ENCODE measurements around the gene KCNQ1. TPM values are rescaled to one million over a fixed set of nuclear protein-coding genes. Genes with fewer than 3 reads are reported as not detected.

The KCNQ1 gene
- polyA plus RNA-seq, 2 donors = 0.31 to 0.52 TPM

- no peak overlapping the region for H3K27ac ChIP-seq (ENCODE audit: low read depth in 2 of 2, low read length in 1 of 2)
- H3K9me3 ChIP-seq (ENCODE audit: control insufficient read depth in 2 of 2, insufficient read depth in 1 of 2, low read depth in 1 of 2, low read length in 1 of 2) = no peaks in the 10 kb centered on the region
- no peaks in the 10 kb centered on the region for H3K36me3 ChIP-seq (ENCODE audit: control insufficient read depth in 2 of 2, insufficient read depth in 2 of 2, low read length in 1 of 2)
- H3K4me3 ChIP-seq (ENCODE audit: low read depth in 1 of 2, low read length in 2 of 2) = no peak overlapping the region
- no peaks in the 10 kb centered on the region for H3K4me1 ChIP-seq (ENCODE audit: control insufficient read depth in 2 of 2, insufficient read depth in 2 of 2, low read length in 1 of 2)
- no peaks in the 10 kb centered on the region for H3K27me3 ChIP-seq (ENCODE audit: control insufficient read depth in 1 of 2, insufficient read depth in 2 of 2, low read length in 2 of 2)
- WGBS, 2 donors = 60 to 74% methylated on average over 9 of the region's 9 CpGs
These were observed 92.3 kb downstream of the KCNQ1 start for GRCh38 chr11:2537010-2537705.

GRCh38 chr11:2537896-2538724 is 93.3 kb downstream of the KCNQ1 start:
- H3K9me3 ChIP-seq (ENCODE audit: control insufficient read depth in 2 of 2, insufficient read depth in 1 of 2, low read depth in 1 of 2, low read length in 1 of 2) = no peaks in the 10 kb centered on the region
- no peak overlapping the region for H3K27ac ChIP-seq (ENCODE audit: low read depth in 2 of 2, low read length in 1 of 2)
- H3K36me3 ChIP-seq (ENCODE audit: control insufficient read depth in 2 of 2, insufficient read depth in 2 of 2, low read length in 1 of 2) = no peaks in the 10 kb centered on the region
- H3K27me3 ChIP-seq (ENCODE audit: control insufficient read depth in 1 of 2, insufficient read depth in 2 of 2, low read length in 2 of 2) = no peaks in the 10 kb centered on the region
- no peak overlapping the region for H3K4me3 ChIP-seq (ENCODE audit: low read depth in 1 of 2, low read length in 2 of 2)
- 84 to 86% methylated on average over 27 of the region's 27 CpGs for WGBS, 2 donors
- H3K4me1 ChIP-seq (ENCODE audit: control insufficient read depth in 2 of 2, insufficient read depth in 2 of 2, low read length in 1 of 2) = no peaks in the 10 kb centered on the region

DNA sequence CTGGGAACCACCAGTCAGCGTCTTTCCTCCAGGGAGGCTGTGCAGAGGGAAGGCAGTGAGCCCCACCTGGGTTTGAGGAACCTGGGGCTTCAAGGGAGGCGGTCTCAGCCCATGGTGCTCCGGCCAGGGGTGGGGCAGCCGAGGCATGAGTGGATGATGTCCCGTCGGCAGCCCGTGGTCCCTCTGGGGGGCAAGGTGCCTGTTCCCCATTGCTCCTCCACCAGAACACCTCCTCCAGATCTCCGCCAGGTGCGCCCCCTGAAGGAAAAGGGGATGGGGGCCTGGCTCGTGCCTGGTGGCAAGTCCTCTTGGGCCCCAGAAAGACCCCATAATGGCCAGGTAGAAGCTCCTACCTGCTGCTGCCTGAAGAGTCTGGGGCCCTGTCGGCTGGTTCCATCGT is 94.1 kb downstream of the KCNQ1 start:
- H3K27me3 ChIP-seq (ENCODE audit: control insufficient read depth in 1 of 2, insufficient read depth in 2 of 2, low read length in 2 of 2) = no peaks in the 10 kb centered on the region
- H3K9me3 ChIP-seq (ENCODE audit: control insufficient read depth in 2 of 2, insufficient read depth in 1 of 2, low read depth in 1 of 2, low read length in 1 of 2) = no peaks in the 10 kb centered on the region
- no peak overlapping the region for H3K4me3 ChIP-seq (ENCODE audit: low read depth in 1 of 2, low read length in 2 of 2)
- no peaks in the 10 kb centered on the region for H3K36me3 ChIP-seq (ENCODE audit: control insufficient read depth in 2 of 2, insufficient read depth in 2 of 2, low read length in 1 of 2)
- H3K4me1 ChIP-seq (ENCODE audit: control insufficient read depth in 2 of 2, insufficient read depth in 2 of 2, low read length in 1 of 2) = no peaks in the 10 kb centered on the region
- 94 to 95% methylated on average over 12 of the region's 12 CpGs for WGBS, 2 donors
- H3K27ac ChIP-seq (ENCODE audit: low read depth in 2 of 2, low read length in 1 of 2) = no peak overlapping the region

- H3K9me3 ChIP-seq (ENCODE audit: control insufficient read depth in 2 of 2, insufficient read depth in 1 of 2, low read depth in 1 of 2, low read length in 1 of 2) = no peaks in the 10 kb centered on the region
- H3K27me3 ChIP-seq (ENCODE audit: control insufficient read depth in 1 of 2, insufficient read depth in 2 of 2, low read length in 2 of 2) = no peaks in the 10 kb centered on the region
- H3K36me3 ChIP-seq (ENCODE audit: control insufficient read depth in 2 of 2, insufficient read depth in 2 of 2, low read length in 1 of 2) = no peaks in the 10 kb centered on the region
- no peak overlapping the region for H3K27ac ChIP-seq (ENCODE audit: low read depth in 2 of 2, low read length in 1 of 2)
- no peak overlapping the region for H3K4me3 ChIP-seq (ENCODE audit: low read depth in 1 of 2, low read length in 2 of 2)
- WGBS, 2 donors = 91 to 92% methylated on average over 34 of the region's 34 CpGs
- no peaks in the 10 kb centered on the region for H3K4me1 ChIP-seq (ENCODE audit: control insufficient read depth in 2 of 2, insufficient read depth in 2 of 2, low read length in 1 of 2)
These were observed 94.8 kb downstream of the KCNQ1 start for GRCh38 chr11:2539371-2540222.

DNA sequence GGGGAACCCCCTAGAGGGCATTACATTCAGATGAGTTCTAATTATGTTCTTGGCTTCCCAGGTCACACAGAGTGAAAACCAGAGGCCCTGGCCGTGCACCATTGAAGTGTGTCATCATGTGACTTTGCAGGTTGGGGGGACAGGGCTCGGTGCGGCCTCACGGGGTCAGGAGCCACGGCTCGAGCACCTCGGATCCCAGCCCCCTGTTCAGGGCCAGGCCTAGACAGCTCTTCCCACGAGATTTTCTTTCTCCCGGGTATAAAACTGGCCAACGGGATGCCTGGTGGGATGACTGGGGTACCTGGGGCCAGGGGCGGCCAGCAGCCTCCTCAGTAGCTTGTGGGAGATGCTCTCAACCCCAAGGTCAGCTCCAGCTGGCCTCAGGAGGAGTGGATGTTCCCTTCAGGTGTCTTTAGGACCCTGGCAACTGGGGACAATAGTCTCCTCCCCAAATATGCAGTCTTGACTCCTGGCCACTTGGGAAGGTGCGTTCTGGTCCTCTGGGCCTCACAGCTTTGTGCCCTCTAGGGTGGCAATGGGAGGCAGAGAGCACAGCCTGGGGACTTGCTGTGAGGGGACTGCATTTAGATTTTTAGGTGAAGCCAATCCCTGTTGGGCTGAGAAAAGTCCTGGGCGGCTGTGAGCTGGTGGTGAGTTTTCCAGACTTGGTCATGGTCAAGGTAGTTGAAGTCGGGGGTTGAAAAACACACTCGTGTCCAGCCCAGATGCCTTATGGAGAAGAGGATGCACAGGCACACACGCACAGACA is 95.6 kb downstream of the KCNQ1 start:
- Histone ChIP-seq H3K4me3 (ENCODE audit: low read depth in 1 of 2, low read length in 2 of 2) (no peak overlapping the region), H3K27ac (ENCODE audit: low read depth in 2 of 2, low read length in 1 of 2) (no peak overlapping the region), H3K9me3 (ENCODE audit: control insufficient read depth in 2 of 2, insufficient read depth in 1 of 2, low read depth in 1 of 2, low read length in 1 of 2) (no peaks in the 10 kb centered on the region), H3K36me3 (ENCODE audit: control insufficient read depth in 2 of 2, insufficient read depth in 2 of 2, low read length in 1 of 2) (no peaks in the 10 kb centered on the region), H3K27me3 (ENCODE audit: control insufficient read depth in 1 of 2, insufficient read depth in 2 of 2, low read length in 2 of 2) (no peaks in the 10 kb centered on the region), H3K4me1 (ENCODE audit: control insufficient read depth in 2 of 2, insufficient read depth in 2 of 2, low read length in 1 of 2) (no peaks in the 10 kb centered on the region)
- 89 to 90% methylated on average over 16 of the region's 16 CpGs for WGBS, 2 donors

GRCh38 chr11:2540992-2541680 is 96.3 kb downstream of the KCNQ1 start:
- Histone ChIP-seq H3K36me3 (ENCODE audit: control insufficient read depth in 2 of 2, insufficient read depth in 2 of 2, low read length in 1 of 2) (no peaks in the 10 kb centered on the region), H3K27me3 (ENCODE audit: control insufficient read depth in 1 of 2, insufficient read depth in 2 of 2, low read length in 2 of 2) (no peaks in the 10 kb centered on the region), H3K27ac (ENCODE audit: low read depth in 2 of 2, low read length in 1 of 2) (no peak overlapping the region), H3K9me3 (ENCODE audit: control insufficient read depth in 2 of 2, insufficient read depth in 1 of 2, low read depth in 1 of 2, low read length in 1 of 2) (no peaks in the 10 kb centered on the region), H3K4me1 (ENCODE audit: control insufficient read depth in 2 of 2, insufficient read depth in 2 of 2, low read length in 1 of 2) (no peaks in the 10 kb centered on the region), H3K4me3 (ENCODE audit: low read depth in 1 of 2, low read length in 2 of 2) (no peak overlapping the region)
- WGBS, 2 donors = 87 to 92% methylated on average over 27 of the region's 27 CpGs

DNA sequence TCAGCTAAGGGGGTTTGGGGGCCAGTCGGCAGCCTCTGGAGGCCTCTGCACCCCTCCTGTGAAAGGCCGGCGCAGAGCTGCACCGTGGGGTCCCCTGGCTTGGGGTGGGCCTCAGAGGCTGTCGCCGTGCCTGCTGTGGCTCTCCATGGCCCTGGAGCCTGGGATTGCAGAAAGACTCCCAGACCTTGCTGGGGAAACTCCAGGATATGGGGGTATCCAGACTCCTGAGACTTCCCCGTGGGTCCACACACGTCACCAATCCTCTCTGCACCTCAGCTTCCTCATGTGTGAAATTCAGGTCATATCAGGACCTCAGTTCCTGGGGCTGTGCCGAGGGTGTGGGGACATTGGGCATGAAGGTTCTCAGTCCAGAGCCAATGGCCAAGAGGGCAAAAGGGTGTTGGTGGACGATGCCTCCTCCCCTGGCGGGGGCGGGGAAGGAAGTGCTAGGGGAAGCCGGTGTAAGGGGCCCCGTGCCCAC is 97.1 kb downstream of the KCNQ1 start:
- H3K27ac ChIP-seq (ENCODE audit: low read depth in 2 of 2, low read length in 1 of 2) = no peak overlapping the region
- no peaks in the 10 kb centered on the region for H3K9me3 ChIP-seq (ENCODE audit: control insufficient read depth in 2 of 2, insufficient read depth in 1 of 2, low read depth in 1 of 2, low read length in 1 of 2)
- H3K4me1 ChIP-seq (ENCODE audit: control insufficient read depth in 2 of 2, insufficient read depth in 2 of 2, low read length in 1 of 2) = no peaks in the 10 kb centered on the region
- no peaks in the 10 kb centered on the region for H3K36me3 ChIP-seq (ENCODE audit: control insufficient read depth in 2 of 2, insufficient read depth in 2 of 2, low read length in 1 of 2)
- 84 to 86% methylated on average over 14 of the region's 14 CpGs for WGBS, 2 donors
- H3K27me3 ChIP-seq (ENCODE audit: control insufficient read depth in 1 of 2, insufficient read depth in 2 of 2, low read length in 2 of 2) = no peaks in the 10 kb centered on the region
- H3K4me3 ChIP-seq (ENCODE audit: low read depth in 1 of 2, low read length in 2 of 2) = no peak overlapping the region

DNA sequence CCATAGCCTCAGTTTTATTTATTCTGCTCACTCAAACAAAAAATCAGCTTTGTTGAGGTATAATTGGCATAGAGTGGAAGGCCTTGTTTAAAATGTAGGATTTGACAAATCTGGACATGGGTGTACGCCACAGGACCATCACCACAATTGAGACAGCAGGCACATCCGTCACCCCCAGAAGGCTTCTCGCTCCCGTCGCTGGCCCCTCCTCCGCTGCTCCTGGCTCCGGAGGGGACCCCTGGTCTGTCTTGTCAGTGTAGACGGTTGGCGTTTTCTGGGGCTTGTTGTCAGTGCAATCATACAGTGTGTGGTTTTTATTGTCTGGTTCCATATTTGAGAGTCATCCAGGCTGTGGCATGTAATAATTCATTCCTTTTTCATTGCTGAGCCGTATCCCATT is 97.6 kb downstream of the KCNQ1 start:
- H3K36me3 ChIP-seq (ENCODE audit: control insufficient read depth in 2 of 2, insufficient read depth in 2 of 2, low read length in 1 of 2) = no peaks in the 10 kb centered on the region
- no peaks in the 10 kb centered on the region for H3K27me3 ChIP-seq (ENCODE audit: control insufficient read depth in 1 of 2, insufficient read depth in 2 of 2, low read length in 2 of 2)
- no peaks in the 10 kb centered on the region for H3K9me3 ChIP-seq (ENCODE audit: control insufficient read depth in 2 of 2, insufficient read depth in 1 of 2, low read depth in 1 of 2, low read length in 1 of 2)
- H3K4me3 ChIP-seq (ENCODE audit: low read depth in 1 of 2, low read length in 2 of 2) = no peak overlapping the region
- no peak overlapping the region for H3K27ac ChIP-seq (ENCODE audit: low read depth in 2 of 2, low read length in 1 of 2)
- 93 to 94% methylated on average over 10 of the region's 10 CpGs for WGBS, 2 donors
- no peaks in the 10 kb centered on the region for H3K4me1 ChIP-seq (ENCODE audit: control insufficient read depth in 2 of 2, insufficient read depth in 2 of 2, low read length in 1 of 2)

Measured in esophagus (tissue), 2 donors.